ENCODE data around the gene STAT5A. TPM values are rescaled to one million over a fixed set of nuclear protein-coding genes. Genes with fewer than 3 reads are reported as not detected.

STAT5A gene
- total RNA-seq, 4 donors from 2014 or later = 32.1 to 56.0 (median 45.6) TPM

DNA sequence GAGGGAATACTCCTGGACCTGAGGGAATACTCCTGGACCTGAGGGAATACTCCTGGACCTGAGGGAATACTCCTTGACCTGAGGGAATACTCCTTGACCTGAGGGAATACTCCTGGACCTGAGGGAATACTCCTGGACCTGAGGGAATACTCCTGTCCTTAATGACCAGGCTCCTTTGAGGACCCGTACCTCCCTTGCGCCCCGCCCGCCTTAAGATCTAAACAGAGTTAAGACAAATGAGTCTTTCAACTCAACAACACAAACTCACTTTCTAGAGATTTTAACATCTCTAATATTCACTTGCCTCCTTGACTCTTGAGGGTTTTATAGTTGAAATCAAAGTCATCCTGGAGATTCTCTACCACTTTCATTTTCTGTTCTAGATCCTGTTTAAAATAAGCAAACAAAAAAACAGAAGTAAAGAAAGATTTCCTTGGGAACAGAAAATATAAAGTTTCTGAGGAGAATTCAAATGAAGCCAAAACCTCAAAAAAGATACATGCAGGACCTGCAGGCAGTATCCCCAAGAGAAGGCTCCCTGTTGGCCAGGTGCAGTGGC is 50.2 kb downstream of the STAT5A start:
- peaks cover 80% of the 10 kb centered on the region for H3K36me3 ChIP-seq
- WGBS = 75% methylated on average over 4 of the region's 4 CpGs
- TF ChIP-seq, protein P1, sequence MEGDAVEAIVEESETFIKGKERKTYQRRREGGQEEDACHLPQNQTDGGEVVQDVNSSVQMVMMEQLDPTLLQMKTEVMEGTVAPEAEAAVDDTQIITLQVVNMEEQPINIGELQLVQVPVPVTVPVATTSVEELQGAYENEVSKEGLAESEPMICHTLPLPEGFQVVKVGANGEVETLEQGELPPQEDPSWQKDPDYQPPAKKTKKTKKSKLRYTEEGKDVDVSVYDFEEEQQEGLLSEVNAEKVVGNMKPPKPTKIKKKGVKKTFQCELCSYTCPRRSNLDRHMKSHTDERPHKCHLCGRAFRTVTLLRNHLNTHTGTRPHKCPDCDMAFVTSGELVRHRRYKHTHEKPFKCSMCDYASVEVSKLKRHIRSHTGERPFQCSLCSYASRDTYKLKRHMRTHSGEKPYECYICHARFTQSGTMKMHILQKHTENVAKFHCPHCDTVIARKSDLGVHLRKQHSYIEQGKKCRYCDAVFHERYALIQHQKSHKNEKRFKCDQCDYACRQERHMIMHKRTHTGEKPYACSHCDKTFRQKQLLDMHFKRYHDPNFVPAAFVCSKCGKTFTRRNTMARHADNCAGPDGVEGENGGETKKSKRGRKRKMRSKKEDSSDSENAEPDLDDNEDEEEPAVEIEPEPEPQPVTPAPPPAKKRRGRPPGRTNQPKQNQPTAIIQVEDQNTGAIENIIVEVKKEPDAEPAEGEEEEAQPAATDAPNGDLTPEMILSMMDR (IDR thresholded peaks at IDR 0.05) = no peak
- TF ChIP-seq POLR2A (IDR thresholded peaks at IDR 0.05) = no peak
- no peak for TF ChIP-seq EP300 (IDR thresholded peaks at IDR 0.05)
- no peak for TF ChIP-seq POLR2AphosphoS5 (IDR thresholded peaks at IDR 0.05)

DNA sequence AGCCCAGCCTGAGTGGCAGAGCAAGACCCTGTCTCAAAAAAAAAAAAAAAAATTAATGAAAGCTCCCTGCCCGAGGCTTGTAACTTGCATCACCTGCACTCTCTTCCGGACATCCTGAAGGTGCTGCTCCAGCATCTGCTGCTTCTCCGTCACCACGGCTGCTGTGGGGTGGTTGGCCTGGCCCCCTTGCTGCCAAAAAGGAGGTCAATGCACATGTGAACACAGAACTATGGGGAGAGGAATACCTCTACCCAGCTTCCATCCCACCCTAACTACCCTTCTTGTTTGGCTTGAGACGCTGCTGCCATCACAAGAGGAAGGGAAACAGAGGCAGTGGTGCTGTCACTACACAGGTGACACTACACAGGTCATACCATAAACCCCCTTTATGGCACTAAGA is 50.9 kb downstream of the STAT5A start:
- Histone ChIP-seq H3K27me3 (no peaks in the 10 kb centered on the region), H3K9me3 (no peaks in the 10 kb centered on the region), H3K36me3 (peaks cover 80% of the 10 kb centered on the region), H3K4me1 (no peaks in the 10 kb centered on the region), H3K4me3 (no peak overlapping the region), H3K27ac (no peak overlapping the region)
- TF ChIP-seq, protein P1 (IDR thresholded peaks at IDR 0.05) = no peak
- TF ChIP-seq EP300 (IDR thresholded peaks at IDR 0.05) (no peak), POLR2AphosphoS5 (IDR thresholded peaks at IDR 0.05) (no peak), POLR2A (IDR thresholded peaks at IDR 0.05) (no peak)
- DNase-seq (ENCODE audit: low spot score in 2 of 2) = no peak
- WGBS = 82% methylated on average over 5 of the region's 5 CpGs

More for the DNA sequence above, 50.2 kb downstream of the STAT5A start:
- DNase-seq (ENCODE audit: low spot score in 2 of 2) = no peak
- no peaks in the 10 kb centered on the region for H3K4me1 ChIP-seq
- no peak overlapping the region for H3K27ac ChIP-seq
- no peaks in the 10 kb centered on the region for H3K27me3 ChIP-seq
- H3K4me3 ChIP-seq = no peak overlapping the region
- no peaks in the 10 kb centered on the region for H3K9me3 ChIP-seq

DNA sequence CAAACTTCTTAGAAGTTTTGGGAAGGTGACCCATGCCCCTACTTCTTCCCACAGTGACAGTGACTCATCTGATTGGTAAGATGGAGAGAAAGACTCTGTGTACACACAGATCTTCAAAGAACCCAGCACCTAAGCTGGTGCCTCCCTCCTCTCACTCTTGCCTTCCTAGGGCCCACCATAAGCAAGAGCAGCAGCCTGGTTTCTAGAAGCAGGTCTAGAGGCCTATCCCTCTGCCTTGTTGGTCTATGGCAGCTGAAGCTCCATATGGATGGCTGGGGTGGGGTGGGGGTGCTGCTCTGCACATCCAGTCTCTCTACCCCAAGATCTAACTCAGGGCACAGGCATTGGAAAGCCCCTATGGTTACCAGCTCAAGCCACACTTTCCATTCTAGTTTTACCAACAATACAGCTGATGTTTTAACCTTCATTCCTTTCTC is 52.4 kb downstream of the STAT5A start:
- TF ChIP-seq POLR2A (IDR thresholded peaks at IDR 0.05) (no peak), EP300 (IDR thresholded peaks at IDR 0.05) (no peak), POLR2AphosphoS5 (IDR thresholded peaks at IDR 0.05) (no peak)
- TF ChIP-seq, protein P1 (IDR thresholded peaks at IDR 0.05) = no peak
- no peak overlapping the region for H3K27ac ChIP-seq
- no peaks in the 10 kb centered on the region for H3K27me3 ChIP-seq
- no peaks in the 10 kb centered on the region for H3K4me1 ChIP-seq
- DNase-seq (ENCODE audit: low spot score in 2 of 2) = no peak
- peaks cover 79% of the 10 kb centered on the region for H3K36me3 ChIP-seq
- no peaks in the 10 kb centered on the region for H3K9me3 ChIP-seq
- H3K4me3 ChIP-seq = no peak overlapping the region

DNA sequence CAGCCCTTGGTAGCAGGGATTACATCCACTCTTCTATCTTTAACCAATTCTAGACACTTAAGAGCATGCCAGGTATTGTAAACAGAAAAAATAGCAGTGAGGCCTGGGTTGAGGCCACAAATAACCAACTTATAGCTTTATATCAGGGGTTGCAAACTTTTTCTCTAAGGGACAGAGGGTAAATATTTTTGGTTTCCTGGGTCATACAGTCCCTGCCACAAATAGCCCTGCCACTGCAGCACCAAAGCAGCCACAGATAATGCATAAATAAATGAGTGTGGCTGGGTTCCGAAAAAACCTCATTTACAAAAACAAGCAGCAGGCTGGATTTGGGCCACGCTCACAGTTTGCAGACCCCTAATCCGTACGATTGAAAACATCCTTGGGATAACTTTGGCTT is 53.3 kb downstream of the STAT5A start:
- Histone ChIP-seq H3K9me3 (no peaks in the 10 kb centered on the region), H3K4me1 (peaks cover 2% of the 10 kb centered on the region), H3K27me3 (no peaks in the 10 kb centered on the region), H3K27ac (no peak overlapping the region), H3K36me3 (peaks cover 80% of the 10 kb centered on the region), H3K4me3 (no peak overlapping the region)
- DNase-seq (ENCODE audit: low spot score in 2 of 2) = no peak
- 93% methylated on average over 4 of the region's 4 CpGs for WGBS
- no peak for TF ChIP-seq POLR2AphosphoS5 (IDR thresholded peaks at IDR 0.05)
- TF ChIP-seq, protein P1 (IDR thresholded peaks at IDR 0.05) = no peak
- no peak for TF ChIP-seq POLR2A (IDR thresholded peaks at IDR 0.05)
- TF ChIP-seq EP300 (IDR thresholded peaks at IDR 0.05) = no peak

DNA sequence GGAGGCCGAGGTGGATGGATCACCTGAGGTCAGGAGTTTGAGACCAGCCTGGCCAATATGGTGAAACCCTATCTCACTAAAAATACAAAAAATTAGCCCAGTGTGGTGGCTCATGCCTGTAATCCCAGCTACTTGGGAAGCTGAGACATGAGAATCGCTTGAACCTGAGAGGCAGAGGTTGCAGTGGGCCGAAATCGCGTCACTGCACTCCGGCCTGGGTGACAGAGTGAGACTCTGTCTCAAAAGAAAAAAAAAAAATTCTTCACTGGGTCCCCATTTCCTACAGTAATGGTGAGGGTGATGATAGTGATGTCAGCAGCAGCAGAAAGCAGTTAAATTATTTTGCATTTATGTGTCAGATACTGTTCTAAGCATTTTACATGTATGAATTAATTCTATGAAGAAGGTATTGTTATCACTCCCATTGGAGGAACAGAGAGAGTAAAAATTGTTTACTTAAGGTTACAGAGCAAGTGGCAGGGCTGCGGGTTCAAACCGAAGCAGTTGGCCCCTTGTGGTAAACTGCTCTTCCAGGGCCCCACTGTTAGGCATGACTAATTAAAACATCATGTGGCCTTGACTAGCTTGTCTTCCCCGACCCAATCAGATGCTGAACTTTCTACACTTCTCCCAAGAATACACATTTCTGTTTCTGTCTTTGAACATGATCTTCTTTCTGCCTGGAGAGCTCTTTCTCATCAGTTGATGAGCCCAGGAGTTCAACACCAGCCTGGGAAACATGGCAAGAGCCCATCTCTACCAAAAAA is 54.1 kb downstream of the STAT5A start:
- Histone ChIP-seq H3K36me3 (peaks cover 74% of the 10 kb centered on the region), H3K4me3 (no peak overlapping the region), H3K27ac (no peak overlapping the region), H3K9me3 (no peaks in the 10 kb centered on the region), H3K4me1 (peaks cover 10% of the 10 kb centered on the region), H3K27me3 (no peaks in the 10 kb centered on the region)
- DNase-seq (ENCODE audit: low spot score in 2 of 2) = no peak
- 81% methylated on average over 9 of the region's 9 CpGs for WGBS
- TF ChIP-seq, protein P1 (IDR thresholded peaks at IDR 0.05) = no peak
- TF ChIP-seq POLR2A (IDR thresholded peaks at IDR 0.05) = no peak
- TF ChIP-seq EP300 (IDR thresholded peaks at IDR 0.05) = no peak
- no peak for TF ChIP-seq POLR2AphosphoS5 (IDR thresholded peaks at IDR 0.05)
